Muscle of back (tissue), 11 donors: ENCODE measurements around the gene CRY2. TPM values are rescaled to one million over a fixed set of nuclear protein-coding genes. Genes with fewer than 3 reads are reported as not detected.
"Not testable (repeated sequence)": the region's sequence is repeated elsewhere in the genome, so short reads cannot be mapped to it uniquely, and the experiment has no call there.

Experiments used
- DNase-seq, 3 donors: peaks; one replicate each; pipeline versions ENCODE4 v3.0.0 to v3.0.0-alpha.2; 2013
- polyA plus RNA-seq, 10 donors: library from polyadenylated mRNA; unstranded; fragments of 120-200 nt; gene quantifications; one replicate each; pipeline ENCODE4 v1.2.1, GENCODE V29; 2013; ENCODE audit not compliant: insufficient read length in 10 of 10

CRY2 gene
- polyA plus RNA-seq, 10 donors: 21.6 to 34.1 (median 28.4) TPM

GRCh38 chr11:45895553-45896259 is 48.4 kb downstream of the CRY2 start:
- no peak for DNase-seq

- DNase-seq: peak; percentile 54 to 80 (median 65)
Observed at GRCh38 chr11:45896422-45896984, 49.2 kb downstream of the CRY2 start.

- no peak for DNase-seq
Observed at GRCh38 chr11:45897556-45897955, 50.3 kb downstream of the CRY2 start.

GRCh38 chr11:45899086-45899447 is 51.8 kb downstream of the CRY2 start:
- DNase-seq: no peak

- peak; percentile 83 to 96 (median 94) for DNase-seq
Observed at GRCh38 chr11:45899448-45900174, 52.3 kb downstream of the CRY2 start.

GRCh38 chr11:45900175-45900800 is 53.0 kb downstream of the CRY2 start:
- DNase-seq: peak in 1 of 3 donors; percentile 62

GRCh38 chr11:45900916-45901617 is 53.8 kb downstream of the CRY2 start:
- peak in 1 of 3 donors; percentile 53 for DNase-seq

- no peak for DNase-seq
Observed at GRCh38 chr11:45901626-45902025, 54.4 kb downstream of the CRY2 start.

- no peak for DNase-seq
Observed at GRCh38 chr11:45902452-45903380, 55.4 kb downstream of the CRY2 start.

- no peak for DNase-seq
Observed at GRCh38 chr11:45904309-45904915, 57.1 kb downstream of the CRY2 start.

GRCh38 chr11:45905095-45905494 is 57.8 kb downstream of the CRY2 start:
- no peak for DNase-seq

GRCh38 chr11:45905576-45905975 is 58.3 kb downstream of the CRY2 start:
- not testable (repeated sequence) for DNase-seq

- DNase-seq: peak in 1 of 3 donors; percentile 18
Observed at GRCh38 chr11:45906096-45906682, 58.9 kb downstream of the CRY2 start.

GRCh38 chr11:45906965-45907611 is 59.8 kb downstream of the CRY2 start, which contains the start of gene FREY1:
FREY1 (minus strand) TSS chr11:45907271; CDS start chr11:45907245, 26 bp downstream.
- peak in 1 of 3 donors; percentile 22 for DNase-seq

- DNase-seq: peak in 1 of 3 donors; percentile 19
Observed at GRCh38 chr11:45907911-45908370, 60.7 kb downstream of the CRY2 start.

GRCh38 chr11:45909594-45910475 is 62.6 kb downstream of the CRY2 start:
- DNase-seq: no peak

- no peak for DNase-seq
Observed at GRCh38 chr11:45910623-45911022, 63.3 kb downstream of the CRY2 start.

- no peak for DNase-seq
Observed at GRCh38 chr11:45913514-45913913, 66.2 kb downstream of the CRY2 start.
